Amniotic stem cell (primary cell): ENCODE data around the gene PPP1R12B.
"Not testable (repeated sequence)": the region's sequence is repeated elsewhere in the genome, so short reads cannot be mapped to it uniquely, and the experiment has no call there.

Experiments used
- DNase-seq: peaks from one replicate; lab custom pipeline; 2025; lab: John Stamatoyannopoulos, UW

Gene PPP1R12B

GRCh38 chr1:202398439-202398838, 49.9 kb downstream of the PPP1R12B start:
- not testable (repeated sequence) for DNase-seq

- DNase-seq = not testable (repeated sequence)
Observed at GRCh38 chr1:202401771-202402170, 53.3 kb downstream of the PPP1R12B start.

- DNase-seq = not testable (repeated sequence)
Observed at GRCh38 chr1:202403381-202403780, 54.9 kb downstream of the PPP1R12B start.

- no peak for DNase-seq
Observed at GRCh38 chr1:202405928-202406327, 57.4 kb downstream of the PPP1R12B start.

GRCh38 chr1:202406896-202407295, 58.4 kb downstream of the PPP1R12B start:
- DNase-seq = not testable (repeated sequence)

- DNase-seq = not testable (repeated sequence)
Observed at GRCh38 chr1:202407378-202407777, 58.9 kb downstream of the PPP1R12B start.

GRCh38 chr1:202410251-202410650, 61.8 kb downstream of the PPP1R12B start:
- not testable (repeated sequence) for DNase-seq

GRCh38 chr1:202410854-202411357, 62.4 kb downstream of the PPP1R12B start:
- not testable (repeated sequence) for DNase-seq

- DNase-seq = no peak
Observed at GRCh38 chr1:202411422-202411821, 62.9 kb downstream of the PPP1R12B start.

GRCh38 chr1:202412421-202412820, 63.9 kb downstream of the PPP1R12B start:
- DNase-seq = not testable (repeated sequence)

- DNase-seq = no peak
Observed at GRCh38 chr1:202416641-202417040, 68.1 kb downstream of the PPP1R12B start.

GRCh38 chr1:202417141-202417540, 68.6 kb downstream of the PPP1R12B start:
- DNase-seq = not testable (repeated sequence)

GRCh38 chr1:202417762-202418201, 69.3 kb downstream of the PPP1R12B start:
- not testable (repeated sequence) for DNase-seq

GRCh38 chr1:202419731-202420130, 71.2 kb downstream of the PPP1R12B start:
- DNase-seq = not testable (repeated sequence)

- not testable (repeated sequence) for DNase-seq
Observed at GRCh38 chr1:202420422-202421094, 72.1 kb downstream of the PPP1R12B start.

- not testable (repeated sequence) for DNase-seq
Observed at GRCh38 chr1:202422709-202423108, 74.2 kb downstream of the PPP1R12B start.

- DNase-seq = not testable (repeated sequence)
Observed at GRCh38 chr1:202424260-202424659, 75.8 kb downstream of the PPP1R12B start.

GRCh38 chr1:202430111-202430510, 81.6 kb downstream of the PPP1R12B start:
- not testable (repeated sequence) for DNase-seq

GRCh38 chr1:202432338-202432737, 83.8 kb downstream of the PPP1R12B start:
- DNase-seq = not testable (repeated sequence)

GRCh38 chr1:202433155-202434043, 84.9 kb downstream of the PPP1R12B start:
- DNase-seq = no peak

GRCh38 chr1:202434059-202434458, 85.6 kb downstream of the PPP1R12B start:
- DNase-seq = no peak

GRCh38 chr1:202438393-202439174, 90.1 kb downstream of the PPP1R12B start:
- DNase-seq = no peak
